CD4-positive, alpha-beta T cell treated with Interleukin-15 for 4 hours (primary cell): ENCODE measurements around the gene CLP1.

ENCODE experiments used
- DNase-seq: peaks from one replicate; pipeline ENCODE4 v3.0.0-alpha.2; 2020; ENCODE audit warnings: low spot score

The CLP1 gene

DNA sequence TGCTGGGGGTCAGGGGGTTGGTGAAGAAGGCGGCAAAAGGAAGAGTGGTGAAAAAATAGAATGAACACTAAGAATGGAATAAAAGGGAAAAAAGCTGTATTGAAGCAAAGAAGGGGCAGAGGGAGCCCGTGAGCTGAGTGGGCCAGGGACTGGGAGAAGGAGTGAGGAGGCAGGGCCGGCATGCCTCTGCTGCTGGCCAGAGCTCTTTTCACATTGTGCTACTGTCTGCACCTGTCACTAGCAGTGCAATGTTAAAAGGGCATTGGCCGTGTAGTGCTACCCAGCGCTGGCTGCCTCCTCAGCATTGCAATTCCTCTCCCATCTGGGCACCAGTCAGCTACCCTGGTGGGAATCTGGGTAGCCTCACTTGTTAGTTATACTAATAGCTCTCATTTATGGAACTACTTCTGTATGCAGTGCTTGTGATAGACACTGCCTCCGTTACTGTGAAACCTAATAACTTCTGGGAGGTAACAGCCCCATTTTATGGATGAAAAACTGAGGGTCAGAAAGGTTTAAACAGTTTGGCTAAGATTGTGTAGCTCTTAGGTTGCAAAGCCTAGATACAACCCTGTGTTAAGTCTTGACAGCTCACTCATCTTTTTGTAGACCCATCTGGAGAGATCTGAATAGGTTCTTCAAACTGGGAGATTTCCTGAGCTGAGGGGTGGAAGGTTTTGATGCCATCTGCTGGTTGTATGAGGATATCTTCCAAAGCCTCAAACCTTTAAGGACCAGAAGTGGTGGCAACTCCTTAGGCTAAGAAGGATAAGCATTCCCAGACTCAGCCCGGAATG is 16.4 kb upstream of the CLP1 start:
- DNase-seq = peak; percentile 41

GRCh38 chr11:57643802-57644201 is 13.8 kb upstream of the CLP1 start:
- no peak for DNase-seq

DNA sequence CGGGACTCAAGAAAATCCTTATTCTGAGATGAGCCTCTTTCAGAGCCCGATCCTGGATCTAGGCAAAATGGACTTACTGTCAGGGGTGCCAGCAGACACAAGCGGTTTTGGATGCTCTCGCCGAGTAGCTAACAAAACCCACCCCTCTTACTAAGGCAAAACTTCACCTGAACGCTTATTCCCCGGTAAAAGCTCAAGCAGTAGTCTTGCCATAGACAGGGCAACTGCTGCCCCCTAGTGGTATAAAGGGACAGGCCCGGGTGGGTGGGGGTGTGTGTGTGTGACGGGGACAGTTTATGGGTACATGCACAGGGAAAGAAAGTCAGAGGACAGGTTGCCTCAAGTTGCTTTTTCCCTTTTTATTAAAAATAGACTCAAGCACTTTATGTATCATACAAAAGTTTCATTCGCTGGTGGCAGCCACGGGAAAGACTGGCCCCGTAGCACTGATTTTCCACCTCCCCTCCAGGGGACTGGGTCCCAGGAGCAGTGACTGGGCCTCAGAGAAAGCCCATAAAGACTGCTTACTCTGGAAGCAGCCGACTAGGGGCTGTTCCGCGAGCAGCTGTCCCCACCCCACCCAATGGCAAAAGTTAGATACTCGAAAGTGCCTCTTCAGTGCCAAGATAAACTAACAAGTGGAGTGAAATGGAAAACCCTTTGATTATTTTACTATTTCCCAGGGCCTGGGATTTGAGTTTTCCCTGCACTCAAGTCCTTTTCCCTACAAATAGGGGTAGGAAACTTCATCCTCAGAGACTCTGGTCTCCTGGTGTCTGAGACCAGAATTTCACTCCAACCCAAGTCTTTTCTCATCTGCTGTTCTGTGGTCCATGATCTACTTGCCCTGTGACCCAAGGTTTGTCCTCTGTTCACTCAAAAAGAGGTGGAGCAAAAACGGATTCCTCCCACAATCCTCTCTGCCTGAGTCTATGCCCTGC is 12.5 kb upstream of the CLP1 start:
- DNase-seq = peak; percentile 92

DNA sequence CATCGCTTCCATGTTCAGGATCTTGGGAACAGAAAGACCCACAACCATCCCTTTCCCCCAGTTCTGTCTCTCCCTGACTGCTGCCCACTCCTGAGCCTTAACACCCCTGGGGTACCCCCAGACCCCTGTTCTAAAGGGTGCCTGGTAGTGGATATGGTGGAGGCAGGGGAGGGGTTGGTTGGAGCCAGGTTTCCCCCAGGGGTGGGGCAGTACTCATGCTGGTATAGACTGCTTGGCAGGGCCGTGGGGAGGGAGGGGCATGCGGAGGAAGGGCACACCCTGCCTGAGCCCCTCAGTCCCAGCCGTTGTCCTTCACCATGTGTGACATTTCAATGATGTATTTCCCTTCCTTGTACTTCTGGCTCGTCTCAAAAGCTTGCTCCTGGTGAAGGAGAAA is 11.9 kb upstream of the CLP1 start:
- no peak for DNase-seq

- no peak for DNase-seq
Measured at GRCh38 chr11:57646194-57646798, 11.3 kb upstream of the CLP1 start.

DNA sequence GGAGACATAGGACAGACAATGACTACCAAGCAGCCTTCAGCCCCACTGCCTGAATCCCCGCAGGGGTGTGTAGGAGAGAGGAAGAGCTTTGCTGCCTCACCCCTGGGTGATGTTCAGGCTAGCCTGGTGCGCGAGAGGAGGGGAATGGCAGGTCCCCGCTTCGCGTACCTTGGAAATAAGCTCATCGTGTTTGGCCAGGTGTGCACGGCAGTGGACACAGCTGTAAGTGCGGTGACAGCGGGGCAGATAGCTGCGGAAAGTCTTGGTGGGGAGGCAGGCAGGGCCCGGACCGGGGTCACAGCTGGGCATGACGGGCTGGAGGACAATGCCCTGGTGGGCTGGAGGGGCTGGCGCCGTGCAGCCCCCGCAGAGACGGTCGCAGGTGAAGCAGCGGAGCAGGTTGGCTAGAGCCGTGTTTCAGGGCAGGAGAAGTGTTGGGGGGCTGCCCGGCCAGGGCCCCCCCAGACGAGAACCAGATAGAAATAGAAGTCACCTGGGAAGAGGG is 10.7 kb upstream of the CLP1 start:
- DNase-seq = no peak

- no peak for DNase-seq
Measured at GRCh38 chr11:57647372-57647771, 10.2 kb upstream of the CLP1 start.

- no peak for DNase-seq
Measured at GRCh38 chr11:57647960-57648800, 9.4 kb upstream of the CLP1 start.

- DNase-seq = no peak
Measured at GRCh38 chr11:57648801-57649735, 8.5 kb upstream of the CLP1 start.

- DNase-seq = peak; percentile 70
Measured at GRCh38 chr11:57649826-57650738, 7.5 kb upstream of the CLP1 start, which contains the start of gene YPEL4. Gene YPEL4, minus strand, starts transcription at chr11:57649912. Its CDS starts 2,805 bp downstream, at chr11:57647107.

GRCh38 chr11:57650739-57651090 is 6.8 kb upstream of the CLP1 start:
- no peak for DNase-seq

DNA sequence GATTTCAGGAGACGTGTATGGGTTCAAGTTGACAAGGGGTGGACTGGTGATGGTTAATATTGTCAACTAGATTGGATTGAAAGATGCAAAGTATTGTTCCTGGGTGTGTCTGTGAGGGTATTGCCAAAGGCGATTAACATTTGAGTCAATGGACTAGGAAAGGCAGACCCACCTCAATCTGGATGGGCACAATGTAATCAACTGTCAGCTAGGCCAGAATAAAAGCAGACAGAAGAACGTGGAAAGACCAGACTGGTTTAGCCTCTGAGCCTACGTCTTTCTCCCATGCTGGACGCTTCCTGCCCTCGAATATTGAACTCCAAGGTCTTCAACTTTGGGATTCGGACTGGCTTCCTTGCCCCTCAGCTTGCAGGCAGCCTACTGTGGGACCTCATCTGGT is 6.2 kb upstream of the CLP1 start:
- DNase-seq = no peak

- peak; percentile 34 for DNase-seq
Measured at GRCh38 chr11:57652230-57652629, 5.3 kb upstream of the CLP1 start.

DNA sequence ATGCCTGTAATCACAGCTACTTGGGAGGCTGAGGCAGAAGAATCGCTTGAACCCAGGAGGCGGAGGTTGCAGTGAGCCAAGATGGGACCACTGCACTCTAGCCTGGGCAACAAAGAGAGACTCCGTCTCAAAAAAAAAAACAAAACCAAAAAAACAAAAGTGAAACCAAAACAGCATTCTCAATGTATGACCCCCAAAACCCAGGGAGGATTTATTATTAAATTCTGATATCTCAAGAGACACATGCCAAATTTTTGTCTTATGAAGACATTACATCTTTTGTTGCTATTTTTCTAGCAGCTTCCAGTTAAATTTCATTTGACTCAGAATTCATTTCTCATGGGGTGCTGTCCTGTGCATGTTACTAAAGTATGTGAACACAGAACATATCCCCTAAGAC is 4.9 kb upstream of the CLP1 start:
- DNase-seq = no peak

DNA sequence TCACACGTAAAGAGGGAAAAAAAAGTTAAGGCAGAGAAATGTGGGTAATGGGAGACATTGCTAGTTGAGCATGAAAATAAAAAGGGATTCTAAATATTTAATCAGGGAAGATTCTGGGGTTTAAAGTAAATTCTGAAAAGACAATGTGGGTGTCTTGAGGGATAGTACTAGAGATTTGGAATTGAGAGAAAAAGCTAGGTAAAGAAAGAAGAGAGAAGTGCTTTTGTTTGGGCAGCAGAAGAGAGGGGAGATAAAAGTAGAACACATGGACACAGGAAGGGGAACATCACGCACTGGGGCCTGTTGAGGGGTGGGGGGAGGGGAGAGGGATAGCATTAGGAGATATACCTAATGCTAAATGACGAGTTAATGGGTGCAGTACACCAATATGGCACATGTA is 4.4 kb upstream of the CLP1 start:
- DNase-seq = no peak

- DNase-seq = no peak
Measured at GRCh38 chr11:57656885-57657193, 723 bp upstream of the CLP1 start.

- no peak for DNase-seq
Measured at GRCh38 chr11:57658023-57658361, 430 bp downstream of the CLP1 start.

DNA sequence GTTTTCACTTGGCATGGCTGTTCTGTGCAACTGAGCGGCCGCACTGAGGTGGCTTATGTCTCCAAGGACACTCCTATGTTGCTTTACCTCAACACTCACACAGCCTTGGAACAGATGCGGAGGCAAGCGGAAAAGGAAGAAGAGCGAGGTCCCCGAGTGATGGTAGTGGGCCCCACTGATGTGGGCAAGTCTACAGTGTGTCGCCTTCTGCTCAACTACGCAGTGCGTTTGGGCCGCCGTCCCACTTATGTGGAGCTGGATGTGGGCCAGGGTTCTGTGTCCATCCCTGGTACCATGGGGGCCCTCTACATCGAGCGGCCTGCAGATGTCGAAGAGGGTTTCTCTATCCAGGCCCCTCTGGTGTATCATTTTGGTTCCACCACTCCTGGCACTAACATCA is 2.1 kb downstream of the CLP1 start:
- no peak for DNase-seq

DNA sequence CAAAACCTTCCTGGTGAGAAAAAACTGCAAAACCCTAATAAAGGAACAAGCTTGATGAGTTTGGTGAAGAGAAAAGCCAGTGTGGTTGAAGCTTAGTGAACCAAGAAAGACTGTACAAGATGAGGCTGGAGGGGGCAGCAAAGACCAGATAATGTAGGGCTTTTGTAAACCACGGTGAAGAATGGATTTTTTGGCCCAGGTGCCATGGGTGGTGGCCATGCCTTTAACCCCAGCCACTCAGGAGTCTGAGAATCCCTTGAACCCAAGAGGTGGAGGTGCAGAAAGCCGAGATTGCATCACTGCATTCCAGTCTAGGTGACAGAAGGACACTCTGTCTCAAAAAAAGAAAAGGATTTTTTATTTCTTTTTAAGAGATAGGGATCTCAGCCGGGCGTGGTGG is 5.3 kb downstream of the CLP1 start:
- DNase-seq = no peak

DNA sequence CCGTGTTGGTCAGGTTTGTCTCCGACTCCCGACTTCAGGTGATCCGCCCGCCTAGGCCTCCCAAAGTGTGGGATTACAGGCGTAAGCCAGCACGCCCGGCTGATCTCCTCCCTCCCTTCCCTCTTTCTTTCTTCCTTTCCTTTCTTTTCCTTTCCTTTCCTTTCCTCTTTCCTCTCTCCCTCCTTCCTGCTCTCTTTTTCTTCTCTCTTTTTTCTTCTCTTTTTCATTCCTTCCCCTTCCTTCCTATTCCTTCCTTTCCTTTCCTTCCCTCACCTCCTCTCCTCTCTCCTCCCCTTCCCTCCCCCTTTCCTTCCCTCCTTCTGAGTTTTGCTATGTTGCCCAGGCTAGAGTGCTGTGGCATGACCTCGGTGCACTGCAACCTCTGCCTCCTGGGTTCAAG is 6.4 kb downstream of the CLP1 start:
- no peak for DNase-seq
